Adipose tissue (tissue), 3 donors: ENCODE measurements around the gene PADI6. TPM values are rescaled to one million over a fixed set of nuclear protein-coding genes. Genes with fewer than 3 reads are reported as not detected.
"Not testable (repeated sequence)": the region's sequence is repeated elsewhere in the genome, so short reads cannot be mapped to it uniquely, and the experiment has no call there.

Experiments used
- H3K27ac ChIP-seq: one replicate; pipeline ENCODE4 v1.5.1; 2013; ENCODE audit warnings: low read depth, low read length
- WGBS, 3 donors: extraction: QIAGEN DNeasy Blood & Tissue Kit; methylation state at CpG; one replicate each; pipeline ENCODE4 v1.1.7; 2013; 5-methylcytosine and 5-hydroxymethylcytosine counted together
- polyA plus RNA-seq, 3 donors: library from polyadenylated mRNA; stranded (reverse); fragments of 200-250 nt; gene quantifications; one replicate each; pipeline ENCODE4 v1.2.3, GENCODE V29; 2013
- donor health status: healthy with polysubstance abuse.
- donor health status: Bipolar disorder and iron deficiency.
- donor health status: healthy.

The PADI6 gene
- polyA plus RNA-seq, 3 donors: not detected

DNA sequence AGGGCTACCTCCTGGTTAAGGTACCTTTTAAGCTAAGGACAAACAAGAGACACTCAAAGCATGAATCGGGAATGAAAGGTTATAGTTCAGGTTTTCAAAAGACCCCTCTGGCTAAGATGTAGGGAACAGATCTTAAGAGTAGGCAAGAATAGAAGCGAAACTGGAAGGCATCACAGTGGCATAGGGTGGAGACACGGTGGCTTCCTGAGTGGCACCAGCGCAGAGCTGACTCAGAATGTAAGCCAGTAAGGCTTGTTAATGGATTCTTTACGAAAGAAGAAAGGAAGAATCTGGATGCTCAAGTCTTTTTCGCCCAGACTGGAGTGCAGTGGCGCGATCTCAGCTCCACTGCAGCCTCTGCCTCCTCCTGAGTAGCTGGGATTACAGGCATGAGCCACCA lies 21.2 kb downstream of the PADI6 start:
- no peak overlapping the region for H3K27ac ChIP-seq
- WGBS, 3 donors: 62 to 64% (median 63%) methylated on average over 8 of the region's 8 CpGs

DNA sequence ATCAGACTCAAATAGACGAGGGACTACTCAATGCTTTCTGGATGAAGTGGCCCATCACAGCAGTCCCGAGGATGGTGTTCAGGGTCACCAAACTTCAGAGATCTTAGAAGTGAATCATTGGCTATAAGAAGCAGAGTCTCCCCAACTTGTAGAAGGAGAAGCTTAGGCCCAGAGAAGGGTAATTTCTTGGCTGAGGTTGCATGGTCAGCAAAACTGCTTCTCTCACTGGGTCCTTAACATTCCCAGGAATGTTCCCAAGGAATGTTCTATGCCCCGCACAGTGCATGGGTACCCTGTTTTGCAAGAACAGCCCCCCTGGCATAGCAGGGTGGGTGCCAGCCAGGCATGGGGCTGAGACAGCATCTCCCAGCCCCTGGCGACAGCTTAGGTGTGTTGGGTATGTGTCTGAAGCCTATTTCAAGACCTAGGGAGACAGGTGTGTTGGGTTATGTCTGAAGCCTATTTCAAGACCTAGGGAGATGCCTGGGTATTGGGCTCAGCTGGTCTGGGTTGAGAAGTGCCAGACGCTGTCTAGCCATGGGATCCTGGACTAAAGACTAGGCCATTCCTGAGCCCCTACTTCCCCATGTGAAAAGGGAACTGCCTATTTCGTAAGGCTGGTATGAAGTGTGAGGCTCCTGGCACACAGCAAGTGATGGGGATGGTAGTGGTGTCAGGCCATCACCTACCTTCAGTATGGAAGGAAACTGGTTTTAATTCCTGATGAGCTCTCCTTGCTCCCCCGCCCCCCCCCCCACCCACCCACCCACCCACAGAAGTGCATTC lies 26.1 kb downstream of the PADI6 start:
- WGBS, 3 donors: 76 to 81% (median 77%) methylated on average over 7 of the region's 7 CpGs
- no peak overlapping the region for H3K27ac ChIP-seq

DNA sequence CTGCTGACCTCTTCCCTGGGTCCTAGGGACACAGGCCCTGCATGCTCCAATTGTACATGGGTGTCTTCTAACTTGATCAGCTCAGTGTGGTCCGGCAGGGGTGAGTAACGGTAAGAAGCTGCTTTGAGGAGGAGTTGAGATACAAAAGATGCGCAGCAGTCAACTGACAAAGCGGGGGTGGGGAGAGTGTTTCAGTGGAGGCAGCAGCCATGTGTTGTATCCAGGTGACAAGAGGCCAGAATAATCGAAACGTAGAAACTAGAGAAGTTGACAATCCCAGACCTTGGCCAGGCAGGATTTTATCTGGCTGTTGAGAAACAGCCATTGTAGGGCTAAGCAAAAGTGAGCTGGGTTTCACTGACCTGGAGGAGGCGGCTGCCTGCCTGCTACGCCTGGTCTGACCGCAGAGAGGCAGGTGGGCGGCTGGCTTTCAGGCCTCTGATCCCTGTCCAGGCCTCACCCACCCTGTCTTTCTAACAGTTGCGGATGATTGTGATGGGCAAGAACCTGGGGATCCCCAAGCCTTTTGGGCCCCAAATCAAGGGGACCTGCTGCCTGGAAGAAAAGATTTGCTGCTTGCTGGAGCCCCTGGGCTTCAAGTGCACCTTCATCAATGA lies 28.8 kb downstream of the PADI6 start:
- no peak overlapping the region for H3K27ac ChIP-seq
- 79 to 87% (median 82%) methylated on average over 11 of the region's 11 CpGs for whole genome bisulfite sequencing, 3 donors

DNA sequence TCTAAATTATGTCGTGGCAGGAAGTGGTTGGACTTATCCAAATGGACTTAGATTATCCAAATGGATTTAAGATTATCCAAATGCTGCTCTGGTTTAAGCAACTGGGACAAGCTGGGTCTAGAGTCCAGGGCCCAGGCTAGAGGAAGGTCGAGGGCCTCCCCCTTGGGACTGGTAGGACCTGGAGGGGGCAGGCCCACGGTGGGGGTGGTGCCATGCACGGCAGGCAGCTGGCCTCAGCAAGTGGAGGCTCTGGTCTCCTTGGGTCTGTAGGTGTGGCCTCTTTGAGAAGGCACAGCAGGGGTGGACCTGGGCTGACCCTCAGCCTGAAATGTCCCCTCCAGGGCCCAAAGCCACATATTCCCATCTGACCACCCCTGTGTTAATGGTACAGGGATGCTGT lies 29.8 kb downstream of the PADI6 start:
- 45 to 67% (median 58%) methylated on average over 4 of the region's 4 CpGs for WGBS, 3 donors
- no peak overlapping the region for H3K27ac ChIP-seq

DNA sequence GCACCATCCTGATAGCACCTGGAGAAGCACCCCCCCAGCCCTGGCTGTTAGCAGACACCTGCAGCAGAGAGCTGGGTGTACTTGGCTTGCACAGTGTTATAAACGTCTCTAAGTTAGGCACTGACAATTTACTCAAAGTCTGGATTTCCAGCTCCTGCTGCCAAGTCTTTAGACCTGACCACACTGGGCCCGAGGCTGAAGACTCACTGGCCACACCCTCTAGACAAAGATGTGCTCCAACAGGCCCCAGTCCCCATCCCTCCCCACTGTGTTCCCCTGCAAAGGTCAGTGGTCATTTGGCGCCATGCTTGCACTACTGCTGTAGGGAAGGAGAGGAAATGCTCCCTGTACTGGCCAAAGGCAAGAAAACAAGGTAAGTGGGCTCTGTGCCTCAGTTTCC lies 31.1 kb downstream of the PADI6 start:
- H3K27ac ChIP-seq: no peak overlapping the region
- WGBS, 3 donors: 40 to 57% (median 52%) methylated on average over 3 of the region's 3 CpGs

DNA sequence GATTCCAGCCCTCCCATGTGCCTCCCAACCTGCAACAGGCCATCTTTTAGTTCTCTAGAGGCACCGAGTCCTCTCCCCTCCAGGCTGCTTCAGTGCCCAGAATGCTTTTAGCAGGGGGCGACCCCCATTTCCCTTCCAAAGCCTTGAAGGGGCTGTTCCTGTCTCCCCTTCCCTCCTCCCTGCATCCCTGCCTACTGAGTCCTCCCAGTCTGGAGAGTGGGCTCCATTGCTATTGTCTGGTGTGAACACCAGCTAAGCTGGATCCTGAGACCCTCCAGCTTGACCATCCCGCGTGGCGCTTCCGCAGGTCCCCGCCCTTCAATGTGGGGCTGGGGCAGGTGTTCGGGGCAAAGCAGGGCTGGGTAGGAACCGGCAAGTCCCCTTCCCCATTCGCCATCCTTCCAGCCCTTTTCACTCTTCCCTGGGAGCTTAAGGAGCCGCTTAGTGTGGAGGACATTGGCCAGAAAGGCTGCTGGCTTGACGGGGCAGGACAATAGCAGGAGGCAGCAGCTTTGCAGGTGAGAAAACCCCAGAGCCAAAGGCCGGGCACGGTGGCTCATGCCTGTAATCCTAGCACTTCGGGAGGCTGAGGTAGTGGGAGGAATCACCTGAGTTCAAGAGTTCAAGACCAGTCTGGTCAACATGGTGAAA lies 32.2 kb downstream of the PADI6 start:
- H3K27ac ChIP-seq: no peak overlapping the region
- 54 to 68% (median 63%) methylated on average over 14 to 15 of the region's 15 CpGs for WGBS, 3 donors

DNA sequence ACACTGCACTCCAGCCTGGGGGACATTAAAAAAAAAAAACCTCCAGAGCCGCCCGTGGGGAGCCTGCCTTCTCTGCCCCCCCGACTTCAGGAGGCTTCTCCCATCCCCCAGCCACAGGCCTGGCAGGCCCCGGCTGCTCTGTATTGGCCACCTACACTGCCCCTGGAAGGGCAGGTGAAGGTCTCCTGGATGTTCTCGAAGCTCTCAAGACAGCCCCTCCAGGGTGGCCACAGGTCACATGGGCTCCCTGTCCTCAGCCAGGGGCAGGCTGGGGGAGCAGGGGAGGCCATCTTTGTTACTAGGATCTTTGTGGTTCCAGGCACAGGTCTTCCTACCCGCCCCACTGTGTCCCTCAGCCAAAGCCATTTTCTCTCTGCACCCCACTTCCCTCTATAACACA lies 32.8 kb downstream of the PADI6 start:
- 57 to 73% (median 70%) methylated on average over 6 of the region's 6 CpGs for WGBS, 3 donors
- no peak overlapping the region for H3K27ac ChIP-seq

DNA sequence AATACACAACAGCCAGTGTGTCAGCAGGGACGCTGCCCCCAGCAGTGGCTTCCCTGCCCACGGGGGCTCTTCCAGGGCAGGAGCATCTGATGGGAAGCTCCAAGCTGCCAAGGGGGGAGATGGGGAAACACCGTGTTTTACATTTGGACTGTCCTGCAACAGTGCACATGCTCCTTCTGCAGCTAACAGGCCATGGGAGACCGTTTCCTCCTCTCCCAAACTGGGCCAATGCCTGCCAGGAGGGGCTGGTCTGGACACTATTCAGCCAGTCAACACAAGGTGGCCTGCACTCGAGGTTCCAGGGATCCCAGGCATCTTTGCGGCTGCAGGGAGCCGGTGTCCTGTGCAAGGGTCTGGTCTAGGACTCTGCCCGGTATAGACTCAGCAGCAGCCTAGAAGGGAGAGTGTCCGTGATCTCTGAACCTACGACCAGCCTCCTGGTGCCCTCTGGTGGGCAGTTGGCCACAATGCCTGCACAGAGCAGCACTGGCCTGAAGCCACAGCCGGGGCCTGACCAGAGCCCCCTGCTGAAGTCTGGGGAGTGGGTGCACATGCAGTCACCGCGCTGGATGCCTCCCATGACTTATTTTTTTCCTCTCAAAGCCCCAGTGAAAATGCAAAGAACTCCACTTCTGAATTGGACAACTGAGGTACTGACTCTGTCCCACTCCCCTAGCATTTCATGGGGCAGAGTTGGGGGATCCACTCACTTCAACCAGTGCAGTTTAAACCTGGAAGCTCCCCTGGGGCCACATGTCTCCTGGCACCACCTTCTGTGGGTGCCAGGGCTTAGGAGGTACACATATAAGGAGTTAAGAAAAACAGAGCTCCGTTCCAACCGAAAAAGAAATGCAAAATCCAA lies 34.1 kb downstream of the PADI6 start:
- H3K27ac ChIP-seq: no peak overlapping the region
- 51 to 55% (median 55%) methylated on average over 14 to 15 of the region's 15 CpGs for WGBS, 3 donors

DNA sequence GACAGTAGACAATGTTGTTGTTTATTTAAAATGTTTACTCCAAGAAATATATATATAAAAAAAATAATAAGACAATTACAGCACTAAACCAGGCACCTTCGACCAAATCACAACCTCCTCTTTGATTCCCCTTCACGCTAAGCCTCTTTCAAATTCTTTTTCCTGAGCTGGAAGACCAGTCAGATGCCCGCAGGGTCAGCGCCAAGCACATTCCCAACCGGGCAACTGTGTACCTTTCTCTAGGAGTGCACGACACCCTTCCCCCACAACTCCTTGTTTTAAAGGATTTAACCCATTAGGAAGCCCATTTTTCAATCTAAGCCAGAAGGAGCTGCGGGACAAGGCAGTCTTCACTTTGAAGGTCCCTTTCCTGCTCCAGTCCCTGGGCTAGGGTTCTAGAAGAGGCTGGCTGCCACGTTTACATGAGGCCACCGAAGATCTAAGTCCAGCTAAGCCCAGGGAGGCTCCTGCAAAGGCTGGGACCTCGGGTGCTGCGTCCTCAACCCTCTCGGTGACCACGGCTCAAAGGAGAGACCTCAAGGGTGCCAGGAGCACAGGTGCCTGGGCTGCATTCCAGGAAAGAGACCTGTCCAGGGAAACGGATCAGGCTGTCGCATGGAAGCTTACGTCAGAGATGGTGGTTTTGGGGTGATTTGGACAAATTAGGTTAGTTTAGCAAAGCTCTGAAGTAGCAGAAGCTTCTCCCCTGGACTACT lies 34.9 kb downstream of the PADI6 start:
- H3K27ac ChIP-seq: not testable (repeated sequence)
- 67 to 79% (median 77%) methylated on average over 16 of the region's 16 CpGs for WGBS, 3 donors

DNA sequence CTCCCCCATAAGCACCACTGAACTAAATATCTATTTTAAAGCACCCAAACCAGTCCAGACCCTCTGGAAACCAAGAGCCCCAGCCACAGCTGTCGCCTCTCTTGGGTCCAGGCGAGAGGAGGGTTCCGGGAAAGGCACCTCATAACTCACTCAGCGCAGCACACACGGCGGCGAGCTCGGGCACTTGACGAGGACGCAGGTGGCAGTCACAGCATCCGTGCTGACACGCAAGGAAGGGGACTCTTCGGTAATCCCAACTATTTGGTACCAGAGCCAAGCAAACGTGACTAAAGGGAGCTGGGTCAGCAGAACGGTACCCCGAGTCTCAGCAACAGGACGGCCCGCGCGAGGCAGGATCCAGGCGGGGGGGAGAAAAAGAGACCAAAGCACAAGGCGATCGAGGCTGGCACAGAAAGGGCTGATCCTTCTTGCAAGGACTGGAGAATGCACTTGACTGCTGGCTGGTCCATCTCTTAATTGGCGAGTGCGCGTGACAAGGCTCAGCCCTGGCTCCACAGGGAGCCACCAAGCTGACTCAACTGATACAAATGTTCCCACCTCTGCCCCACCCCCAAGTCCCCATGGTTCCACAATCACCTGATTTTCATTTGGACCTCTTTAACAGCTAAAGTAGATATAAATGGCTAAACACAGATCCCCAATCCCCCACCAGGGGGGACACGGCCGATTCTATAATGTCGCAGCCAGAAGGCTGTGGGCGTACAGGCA lies 36.0 kb downstream of the PADI6 start:
- WGBS, 3 donors: 93 to 97% (median 96%) methylated on average over 25 to 30 of the region's 30 CpGs
- not testable (repeated sequence) for H3K27ac ChIP-seq

DNA sequence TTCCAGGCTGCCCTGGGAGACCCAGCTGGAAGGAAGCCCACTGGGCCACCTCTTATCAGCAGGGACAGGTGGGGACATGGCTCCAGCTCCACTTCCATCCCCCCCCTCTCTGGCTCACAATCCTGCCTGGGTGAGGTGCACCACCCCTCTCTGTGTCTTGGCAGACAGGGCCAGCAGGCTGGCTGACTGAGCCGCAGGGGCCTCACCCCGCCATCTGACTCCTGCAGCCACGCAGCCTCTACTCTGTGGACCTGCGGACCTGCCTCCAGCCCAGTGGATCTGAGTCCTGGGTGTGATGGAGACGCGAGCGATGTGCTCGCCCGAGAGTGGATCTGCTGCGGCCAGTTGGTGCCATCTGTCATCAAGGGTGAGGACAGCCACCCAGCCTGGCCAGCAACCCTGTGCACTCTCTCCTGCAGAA lies 37.4 kb downstream of the PADI6 start:
- no peak overlapping the region for H3K27ac ChIP-seq
- 82 to 96% (median 92%) methylated on average over 10 of the region's 10 CpGs for WGBS, 3 donors

DNA sequence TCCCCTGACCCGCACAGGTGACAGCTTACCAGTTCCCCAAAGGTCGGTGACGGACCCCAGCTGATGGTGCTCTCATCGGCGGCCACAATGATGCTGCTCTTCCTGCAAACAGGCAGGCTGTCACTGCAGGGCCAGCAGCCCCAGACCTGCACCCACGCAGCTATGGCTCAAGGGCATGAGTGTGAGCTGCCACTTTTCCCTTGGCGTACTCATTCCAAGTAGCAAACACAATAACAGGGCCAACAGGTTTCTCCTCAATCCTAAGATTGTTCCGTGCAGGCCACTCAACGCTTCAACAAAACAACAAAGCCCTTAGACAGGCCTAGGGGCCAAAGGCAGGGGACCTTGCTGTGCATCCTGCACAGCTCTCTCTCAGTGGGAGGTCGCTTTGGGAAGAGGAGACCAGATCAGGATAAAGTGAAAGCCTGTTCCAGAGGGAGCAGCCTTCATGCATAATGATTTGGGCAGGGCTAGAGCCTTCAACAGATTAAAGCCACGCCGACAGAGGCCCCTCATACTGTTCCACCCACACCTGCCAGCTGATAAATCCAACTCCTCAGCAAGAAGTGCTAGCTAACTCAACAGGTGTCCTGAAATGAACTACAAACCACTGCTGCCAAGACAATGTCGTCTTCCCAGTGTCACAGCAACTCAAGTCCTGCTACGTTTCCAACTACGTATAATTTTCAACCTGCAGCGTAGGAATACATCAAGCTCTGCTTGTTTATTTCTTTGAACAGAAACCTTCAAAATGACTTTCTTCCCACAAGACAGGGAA lies 40.3 kb downstream of the PADI6 start:
- 82 to 90% (median 86%) methylated on average over 16 of the region's 16 CpGs for WGBS, 3 donors
- no peak overlapping the region for H3K27ac ChIP-seq

DNA sequence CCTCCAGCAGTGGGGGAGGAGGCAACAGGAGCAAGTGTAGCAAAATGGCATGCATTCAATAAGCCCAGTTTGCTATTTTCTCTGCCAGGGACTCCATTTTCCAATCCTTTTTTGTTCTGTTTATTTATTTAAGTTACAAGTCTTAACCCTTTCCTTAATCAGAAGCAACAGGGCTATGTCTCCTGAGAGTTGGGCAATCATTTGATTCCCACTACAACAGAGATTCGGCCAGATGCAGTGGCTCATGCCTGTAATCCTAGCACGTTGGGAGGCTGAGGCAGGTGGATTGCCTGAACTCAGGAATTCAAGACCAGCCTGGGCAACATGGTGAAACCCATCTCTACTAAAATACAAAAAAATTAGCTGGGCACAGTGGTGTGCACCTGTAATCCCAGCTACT lies 42.0 kb downstream of the PADI6 start:
- 84 to 88% (median 86%) methylated on average over 2 of the region's 2 CpGs for WGBS, 3 donors
- H3K27ac ChIP-seq: no peak overlapping the region

DNA sequence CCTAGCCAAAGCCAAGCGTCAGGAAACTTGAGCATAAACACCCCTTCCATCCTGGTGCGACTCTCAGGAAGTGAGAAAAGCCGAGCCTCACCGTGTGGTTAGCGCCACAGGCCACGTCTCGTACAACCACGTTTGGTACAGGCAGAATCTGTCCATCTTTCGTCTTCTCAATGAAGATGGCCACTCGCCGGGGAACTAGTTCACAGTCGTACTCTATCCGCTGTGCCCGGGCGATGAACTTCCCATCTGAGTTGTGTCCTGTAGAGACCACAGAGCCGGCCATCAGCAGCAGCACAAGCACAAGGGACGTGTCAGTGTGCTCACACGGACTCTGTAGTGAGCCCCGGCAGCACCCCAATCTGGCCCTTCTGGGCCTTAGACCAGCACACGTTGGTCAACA lies 44.4 kb downstream of the PADI6 start:
- H3K27ac ChIP-seq: no peak overlapping the region
- 90 to 94% (median 93%) methylated on average over 20 of the region's 20 CpGs for WGBS, 3 donors

DNA sequence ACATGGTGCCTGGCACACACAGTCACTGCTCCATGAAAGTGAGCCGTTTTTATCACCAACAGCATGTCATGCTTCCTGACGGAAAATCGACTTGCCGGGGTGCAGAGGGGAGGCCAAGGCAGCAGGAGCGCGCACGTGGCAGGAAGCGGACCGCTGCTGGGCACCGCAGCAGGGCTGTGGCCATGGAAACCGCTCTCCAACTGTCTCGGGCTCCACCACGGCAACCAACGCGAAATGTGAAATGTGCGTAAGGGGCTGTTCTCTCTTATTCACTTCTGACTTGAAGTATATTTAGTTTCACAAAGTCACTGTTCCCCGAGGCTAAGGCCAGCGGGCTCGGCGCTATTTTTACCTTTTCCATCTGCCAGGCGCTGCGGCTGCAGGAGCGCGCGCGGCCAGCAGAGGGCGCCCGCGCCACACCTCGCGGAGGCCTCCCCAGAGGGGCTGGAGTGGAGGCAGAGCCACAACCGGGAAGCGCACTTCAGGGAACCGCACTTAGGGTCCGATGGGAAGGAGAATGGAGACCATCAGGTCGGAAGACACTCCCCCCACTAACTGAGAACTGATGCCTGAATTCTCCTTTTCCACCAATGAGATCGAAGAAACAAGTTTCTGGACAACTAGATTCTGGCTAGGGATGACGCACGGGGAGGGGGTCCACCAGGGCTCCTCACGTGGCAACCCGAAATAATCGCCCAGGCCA lies 47.8 kb downstream of the PADI6 start:
- H3K27ac ChIP-seq: no peak overlapping the region
- WGBS, 3 donors: 38 to 44% (median 42%) methylated on average over 42 of the region's 42 CpGs

DNA sequence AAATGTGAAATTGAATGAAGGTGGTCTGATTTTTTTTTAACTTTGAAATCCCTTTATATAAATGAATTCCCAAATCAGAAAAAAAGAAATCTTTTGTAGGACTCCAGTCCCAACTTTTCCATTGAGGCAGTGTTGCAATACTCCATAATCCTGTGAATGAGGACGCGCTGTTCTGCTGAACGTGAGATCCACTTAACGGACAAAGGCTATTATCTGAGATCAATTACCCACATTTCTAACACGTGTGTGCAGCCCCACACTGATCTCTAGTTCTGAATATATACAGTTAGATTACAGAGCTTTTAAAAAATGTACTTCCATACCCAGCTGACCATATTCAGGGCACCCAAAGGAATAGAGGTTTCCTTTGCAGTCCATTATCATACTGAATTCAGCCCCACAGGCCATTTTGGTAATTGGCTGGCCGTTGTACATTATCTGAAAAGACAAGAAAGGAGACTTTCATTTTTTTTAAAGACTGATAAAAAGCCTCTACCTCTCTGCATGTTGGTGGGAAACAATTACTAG lies 48.5 kb downstream of the PADI6 start:
- WGBS, 3 donors: 82 to 87% (median 86%) methylated on average over 6 of the region's 6 CpGs
- H3K27ac ChIP-seq: no peak overlapping the region
